GM10847 (cell line): ENCODE data around the gene LARP1.

Experiments
- POLR2A ChIP-seq: IDR thresholded peaks from 2 replicates; pipeline ENCODE4 v1.6.1; 2011; ENCODE audit not compliant: insufficient read length; ENCODE audit errors: extremely low read depth

Gene LARP1

GRCh38 chr5:154756009-154756867 lies 1.1 kb downstream of the LARP1 start:
- no peak for TF ChIP-seq POLR2A

- no peak for TF ChIP-seq POLR2A
These were observed 2.0 kb downstream of the LARP1 start for GRCh38 chr5:154756868-154757813.

GRCh38 chr5:154757814-154758406 lies 2.7 kb downstream of the LARP1 start:
- TF ChIP-seq POLR2A = no peak

- no peak for TF ChIP-seq POLR2A
These were observed 3.3 kb downstream of the LARP1 start for GRCh38 chr5:154758493-154758892.

GRCh38 chr5:154758977-154759376 lies 3.8 kb downstream of the LARP1 start:
- TF ChIP-seq POLR2A = no peak

- TF ChIP-seq POLR2A = no peak
These were observed 6.0 kb downstream of the LARP1 start for GRCh38 chr5:154761046-154761736.

GRCh38 chr5:154762261-154762660 lies 7.1 kb downstream of the LARP1 start:
- no peak for TF ChIP-seq POLR2A

GRCh38 chr5:154762700-154763099 lies 7.5 kb downstream of the LARP1 start:
- TF ChIP-seq POLR2A = no peak

- no peak for TF ChIP-seq POLR2A
These were observed 9.8 kb downstream of the LARP1 start for GRCh38 chr5:154764967-154765366.

GRCh38 chr5:154765396-154765925 lies 10.3 kb downstream of the LARP1 start:
- TF ChIP-seq POLR2A = no peak

- no peak for TF ChIP-seq POLR2A
These were observed 11.5 kb downstream of the LARP1 start for GRCh38 chr5:154766558-154767281.

GRCh38 chr5:154767576-154767975 lies 12.4 kb downstream of the LARP1 start:
- TF ChIP-seq POLR2A = no peak

- TF ChIP-seq POLR2A = no peak
These were observed 13.0 kb downstream of the LARP1 start for GRCh38 chr5:154768207-154768606.

- no peak for TF ChIP-seq POLR2A
These were observed 14.9 kb downstream of the LARP1 start for GRCh38 chr5:154770111-154770510.
